HepG2 (cell line): ENCODE data around the gene TEAD1. TPM values are rescaled to one million over a fixed set of nuclear protein-coding genes. Genes with fewer than 3 reads are reported as not detected.

Experiments used
- ATAC-seq: fragments of 200-7000 bp; cut with Tn5 transposase; 3 replicates; pipeline ENCODE4 v1.9.1; 2020; ENCODE audit warnings: mild to moderate bottlenecking, moderate library complexity
- BruUV-seq: library from RNA; stranded (reverse); fragments of 400-500 nt; replicated peaks from 2 replicates; lab custom pipeline; 2021; lab: Mats Ljungman, UMichigan
- CTCF ChIA-PET: fragments of 300-600 bp; formaldehyde crosslinking; extraction: SDS; loops from one replicate; lab custom pipeline; 2021; ENCODE audit warnings: low total read pairs, inconsistent platforms, low intra/inter-chr PET ratio; lab: Yijun Ruan, JAX
- POLR2A ChIA-PET: fragments of 350-600 bp; sonication (Branson Sonifier 250); formaldehyde crosslinking; loops from one replicate; lab custom pipeline; 2020; ENCODE audit warnings: antibody characterized with exemption, inconsistent platforms; lab: Yijun Ruan, JAX
- DNase-seq: peaks from one replicate; pipeline ENCODE4 v3.0.0-alpha.2; 2015; ENCODE audit warnings: low spot score
- FAIRE-seq: peaks from 3 replicates; lab custom pipeline; 2011; peaks lifted over from hg19 to GRCh38; lab: Jason Lieb, UNC
- H2AFZ ChIP-seq: one replicate; pipeline ENCODE4 v1.6.1; 2011; ENCODE audit warnings: low read length, inconsistent platforms
- H3K27ac ChIP-seq: fragments of 300-600 bp; 3 replicates; pipeline ENCODE4 v1.8.0; 2011; ENCODE audit warnings: mixed run types, mild to moderate bottlenecking, mixed read lengths, low read length, inconsistent platforms; ENCODE audit not compliant: insufficient read depth; ENCODE audit errors: extremely low read length
- H3K27me3 ChIP-seq, 2 experiments: fragments of 200-600 bp in 1 of 2; 2 replicates in 1 of 2; 3 replicates in 1 of 2; pipeline versions ENCODE4 v1.6.0 to v1.8.0; 2011; ENCODE audit warnings: low read length in 2 of 2, mild to moderate bottlenecking in 2 of 2, moderate library complexity in 2 of 2, inconsistent platforms in 1 of 2; ENCODE audit not compliant: insufficient read depth in 2 of 2, control insufficient read depth in 1 of 2
- H3K36me3 ChIP-seq, 2 experiments: fragments of 200-600 bp in 1 of 2; replicated peaks in 1 of 2; 2 replicates in 1 of 2; 3 replicates in 1 of 2; pipeline versions ENCODE4 v1.5.1 to v1.8.0; 2011; ENCODE audit warnings: low read length in 2 of 2, inconsistent platforms in 1 of 2; ENCODE audit not compliant: insufficient read depth in 2 of 2, control insufficient read depth in 1 of 2
- H3K4me1 ChIP-seq: 2 replicates; pipeline ENCODE4 v1.5.1; 2012; ENCODE audit warnings: low read length, inconsistent platforms; ENCODE audit not compliant: insufficient read depth
- H3K4me2 ChIP-seq: 2 replicates; pipeline ENCODE4 v1.6.0; 2011; ENCODE audit warnings: low read depth, low read length, inconsistent platforms
- H3K4me3 ChIP-seq, 3 experiments: fragments of 200-600 bp in 1 of 3; sonication (generic), shearing (Covaris generic) in 1 of 3; replicated peaks in 1 of 3; 2 replicates each; pipeline ENCODE4 v1.5.1; 2011 to 2016; ENCODE audit warnings: low read length in 3 of 3, inconsistent platforms in 2 of 3, low read depth in 2 of 3, mild to moderate bottlenecking in 2 of 3, control low read depth in 1 of 3, mixed read lengths in 1 of 3; ENCODE audit not compliant: insufficient read depth in 1 of 3
- H3K79me2 ChIP-seq: one replicate; pipeline ENCODE4 v1.6.1; 2011; ENCODE audit warnings: low read length, inconsistent platforms; ENCODE audit not compliant: insufficient read depth
- H3K9ac ChIP-seq: 2 replicates; pipeline ENCODE4 v1.6.0; 2011; ENCODE audit warnings: mild to moderate bottlenecking, low read depth, low read length, inconsistent platforms; ENCODE audit not compliant: insufficient read depth
- H3K9me3 ChIP-seq: 2 replicates; pipeline ENCODE4 v1.5.1; 2012; ENCODE audit warnings: mild to moderate bottlenecking, low read length
- H4K20me1 ChIP-seq: 2 replicates; pipeline ENCODE4 v1.6.0; 2011; ENCODE audit warnings: inconsistent platforms, mild to moderate bottlenecking, low read length, moderate library complexity; ENCODE audit not compliant: insufficient read depth
- ATF7 ChIP-seq, 2 experiments: fragments of 450-650 bp in 1 of 2; sonication (generic) in 1 of 2; formaldehyde crosslinking in 1 of 2; IDR thresholded peaks; 2 replicates each; pipeline versions ENCODE4 v1.4.0 to v1.6.1; 2016 to 2020; ENCODE audit warnings: antibody characterized with exemption in 1 of 2, mild to moderate bottlenecking in 1 of 2, missing genetic modification reagents in 1 of 2
- CHD4 ChIP-seq: fragments of 200-600 bp; sonication (generic); IDR thresholded peaks from 2 replicates; pipeline ENCODE4 v1.7.0; 2017; ENCODE audit warnings: mild to moderate bottlenecking, low read length, borderline replicate concordance
- CREM ChIP-seq, 2 experiments: sonication (generic) in 1 of 2; formaldehyde crosslinking in 1 of 2; IDR thresholded peaks; 2 replicates each; pipeline versions ENCODE4 v1.4.0 to v1.6.1; 2016 to 2020; ENCODE audit warnings: antibody characterized with exemption in 1 of 2, mild to moderate bottlenecking in 1 of 2, missing genetic modification reagents in 1 of 2
- DNMT3B ChIP-seq: conservative IDR thresholded peaks from 2 replicates; pipeline ENCODE4 v1.6.1; 2016; ENCODE audit warnings: missing biosample characterization, control low read depth
- ELF3 ChIP-seq: IDR thresholded peaks from 2 replicates; pipeline ENCODE4 v1.6.1; 2016; ENCODE audit warnings: missing genetic modification reagents, missing compliant biosample characterization
- FOXK2 ChIP-seq: fragments of 450-650 bp; IDR thresholded peaks from 2 replicates; pipeline ENCODE4 v1.6.1; 2016
- HOXD1 ChIP-seq: sonication (generic); formaldehyde crosslinking; IDR thresholded peaks from 2 replicates; pipeline ENCODE4 v1.5.0; 2020; ENCODE audit warnings: missing genetic modification reagents
- MEF2D ChIP-seq: sonication (generic); formaldehyde crosslinking; IDR thresholded peaks from 2 replicates; pipeline ENCODE4 v1.5.1; 2020; ENCODE audit warnings: mild to moderate bottlenecking, missing genetic modification reagents
- MLXIP ChIP-seq: sonication (generic); formaldehyde crosslinking; IDR thresholded peaks from 2 replicates; pipeline ENCODE4 v1.9.0; 2021; ENCODE audit warnings: missing genetic modification reagents, borderline replicate concordance
- RXRB ChIP-seq: IDR thresholded peaks from 2 replicates; pipeline ENCODE4 v1.6.1; 2016; ENCODE audit warnings: borderline replicate concordance, missing genetic modification reagents, missing compliant biosample characterization
- SRSF1 ChIP-seq: fragments of 200-400 bp; formaldehyde crosslinking; optimal IDR thresholded peaks from 2 replicates; pipeline ENCODE3; 2017; ENCODE audit warnings: mild to moderate bottlenecking, low read depth, low read length, moderate library complexity
- TEAD3 ChIP-seq: optimal IDR thresholded peaks from 2 replicates; pipeline ENCODE3; 2016; ENCODE audit warnings: borderline replicate concordance
- ZBTB7B ChIP-seq: sonication (generic); formaldehyde crosslinking; IDR thresholded peaks from 2 replicates; pipeline ENCODE4 v1.4.0; 2020; ENCODE audit warnings: missing genetic modification reagents
- ZFP90 ChIP-seq: sonication (generic); formaldehyde crosslinking; IDR thresholded peaks from 2 replicates; pipeline ENCODE4 v1.8.0; 2022; ENCODE audit warnings: missing genetic modification reagents, mild to moderate bottlenecking, inconsistent platforms, borderline replicate concordance
- ZNF224 ChIP-seq: sonication (generic); formaldehyde crosslinking; IDR thresholded peaks from 2 replicates; pipeline ENCODE4 v1.5.0; 2020; ENCODE audit warnings: mild to moderate bottlenecking, missing genetic modification reagents
- ZNF44 ChIP-seq: sonication (generic); formaldehyde crosslinking; IDR thresholded peaks from 2 replicates; pipeline ENCODE4 v1.5.1; 2020; ENCODE audit warnings: mild to moderate bottlenecking, missing genetic modification reagents
- ZNF572 ChIP-seq: sonication (generic); formaldehyde crosslinking; IDR thresholded peaks from 2 replicates; pipeline ENCODE4 v1.5.1; 2020; ENCODE audit warnings: mild to moderate bottlenecking, missing genetic modification reagents
- ZSCAN31 ChIP-seq: sonication (generic); formaldehyde crosslinking; IDR thresholded peaks from 2 replicates; pipeline ENCODE4 v1.5.0; 2020; ENCODE audit warnings: low read depth, mild to moderate bottlenecking, missing genetic modification reagents
- WGBS: methylation state at CpG from one replicate; pipeline ENCODE4 v1.1.6; 2017; ENCODE audit warnings: low lambda C conversion rate; 5-methylcytosine and 5-hydroxymethylcytosine counted together
- in situ Hi-C: cut with HindIII; loops from 2 replicates; pipeline ENCODE4 v1.10.0; 2017; ENCODE audit warnings: low pct_unique_long_range_greater_than_20kb; ENCODE audit not compliant: extremely low pct_ligation_motif_present
- intact Hi-C: fragments of 100-400 bp; cut with micrococcal nuclease; formaldehyde crosslinking; loops from one replicate; pipeline ENCODE4 v1.10.0; 2022; ENCODE audit not compliant: unreplicated experiment
- polyA plus RNA-seq, 8 experiments: library from polyadenylated mRNA; depleted of rRNA in 3 of 8; stranded (reverse) in 7 of 8; unstranded in 1 of 8; fragments of >200 nt; fragmentation: Illumina TruSeq in 4 of 8; extraction: Trizol in 4 of 8; gene quantifications; 2 replicates each; pipeline versions ENCODE4 v1.2.1 to v1.2.3, GENCODE V29; 2011 to 2016; ENCODE audit warnings: low read depth in 4 of 8, missing spikeins in 1 of 8, mixed read lengths in 1 of 8; ENCODE audit not compliant: insufficient read depth in 1 of 8
- total RNA-seq, 5 experiments: library from RNA; depleted of rRNA; stranded (reverse); fragments of >200 nt; fragmentation: Illumina TruSeq; extraction: Trizol; gene quantifications; 2 replicates each; pipeline ENCODE4 v1.2.3, GENCODE V29; 2016; ENCODE audit warnings: low read depth in 1 of 5
- TF ChIP-seq, protein P1 (sequence below): sonication (generic); formaldehyde crosslinking; IDR thresholded peaks from 2 replicates; pipeline ENCODE4 v1.4.0; 2020; ENCODE audit warnings: missing genetic modification reagents, mild to moderate bottlenecking, borderline replicate concordance
- TF ChIP-seq, protein P2 (sequence below): IDR thresholded peaks from 2 replicates; pipeline ENCODE4 v1.6.1; 2016

TEAD1 gene
- total and polyA plus RNA-seq, 2 of the 13 experiments (the other 11 are each of a cell fraction or from before 2014, with no cell fraction given) = 20.1 to 30.5 TPM

GRCh38 chr11:12854829-12855228 lies 180.6 kb downstream of the TEAD1 start:
- peak; percentile 73 for FAIRE-seq
- POLR2A ChIA-PET = interaction anchor here (1.0 to 4.3 kb wide), 2 partner anchors 9 to 27 kb away, joined by 3 to 35 read pairs; no protein-coding TSS in a partner anchor
- Histone ChIP-seq H2AFZ (no peak overlapping the region), H3K9ac (peak overlapping the region; percentile 41), H3K27ac (peak overlapping the region; percentile 67), H4K20me1 (no peaks in the 10 kb centered on the region), H3K36me3 (no peaks in the 10 kb centered on the region), H3K4me2 (peak overlapping the region; percentile 41; the same call in 1 of the 2 replicates), H3K4me3 (no peak overlapping the region), H3K79me2 (peaks cover 17% of the 10 kb centered on the region), H3K4me1 (peaks cover 42% of the 10 kb centered on the region), H3K27me3 (no peaks in the 10 kb centered on the region), H3K9me3 (no peaks in the 10 kb centered on the region)
- 17% methylated on average over 3 of the region's 3 CpGs for WGBS
- peak; percentile 74 for DNase-seq
- peak; percentile 94 for ATAC-seq
- in situ Hi-C loops (no loop called here), intact Hi-C loops (loop anchor here (1.0 kb wide), 1 partner anchor 9 kb away; no protein-coding TSS in a partner anchor)
- CTCF ChIA-PET = no interaction called here
- no TSS peak for BruUV-seq
- TF ChIP-seq MEF2D (CRISPR knock-in tag) (no peak), CHD4 (no peak), ZNF44 (CRISPR knock-in tag) (no peak), CREM (IDR thresholded peaks at IDR 0.05) (no peak), CREM (CRISPR knock-in tag; IDR thresholded peaks at IDR 0.05) (no peak), MLXIP (CRISPR knock-in tag) (no peak), HOXD1 (CRISPR knock-in tag) (no peak), FOXK2 (no peak), DNMT3B (no peak), ZFP90 (CRISPR knock-in tag) (no peak), TEAD3 (CRISPR knock-in tag) (peak; percentile 52), ZNF224 (CRISPR knock-in tag) (no peak), ATF7 (IDR thresholded peaks at IDR 0.05) (no peak), ATF7 (CRISPR knock-in tag; IDR thresholded peaks at IDR 0.05) (no peak), SRSF1 (no peak), RXRB (CRISPR knock-in tag) (no peak), ZSCAN31 (CRISPR knock-in tag) (no peak), ZBTB7B (CRISPR knock-in tag) (no peak), ZNF572 (no peak), ELF3 (CRISPR knock-in tag) (0 out of 2 replicates have a peak, but pooled peaks have one; percentile 14)
- TF ChIP-seq, protein P1, sequence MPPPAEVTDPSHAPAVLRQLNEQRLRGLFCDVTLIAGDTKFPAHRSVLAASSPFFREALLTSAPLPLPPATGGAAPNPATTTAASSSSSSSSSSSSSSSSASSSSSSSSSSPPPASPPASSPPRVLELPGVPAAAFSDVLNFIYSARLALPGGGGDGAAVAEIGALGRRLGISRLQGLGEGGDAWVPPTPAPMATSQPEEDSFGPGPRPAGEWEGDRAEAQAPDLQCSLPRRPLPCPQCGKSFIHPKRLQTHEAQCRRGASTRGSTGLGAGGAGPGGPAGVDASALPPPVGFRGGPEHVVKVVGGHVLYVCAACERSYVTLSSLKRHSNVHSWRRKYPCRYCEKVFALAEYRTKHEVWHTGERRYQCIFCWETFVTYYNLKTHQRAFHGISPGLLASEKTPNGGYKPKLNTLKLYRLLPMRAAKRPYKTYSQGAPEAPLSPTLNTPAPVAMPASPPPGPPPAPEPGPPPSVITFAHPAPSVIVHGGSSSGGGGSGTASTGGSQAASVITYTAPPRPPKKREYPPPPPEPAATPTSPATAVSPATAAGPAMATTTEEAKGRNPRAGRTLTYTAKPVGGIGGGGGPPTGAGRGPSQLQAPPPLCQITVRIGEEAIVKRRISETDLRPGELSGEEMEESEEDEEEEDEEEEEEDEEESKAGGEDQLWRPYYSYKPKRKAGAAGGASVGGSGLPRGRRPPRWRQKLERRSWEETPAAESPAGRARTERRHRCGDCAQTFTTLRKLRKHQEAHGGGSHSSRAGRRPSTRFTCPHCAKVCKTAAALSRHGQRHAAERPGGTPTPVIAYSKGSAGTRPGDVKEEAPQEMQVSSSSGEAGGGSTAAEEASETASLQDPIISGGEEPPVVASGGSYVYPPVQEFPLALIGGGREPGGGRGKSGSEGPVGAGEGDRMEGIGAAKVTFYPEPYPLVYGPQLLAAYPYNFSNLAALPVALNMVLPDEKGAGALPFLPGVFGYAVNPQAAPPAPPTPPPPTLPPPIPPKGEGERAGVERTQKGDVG (CRISPR knock-in tag) = no peak
- TF ChIP-seq, protein P2, sequence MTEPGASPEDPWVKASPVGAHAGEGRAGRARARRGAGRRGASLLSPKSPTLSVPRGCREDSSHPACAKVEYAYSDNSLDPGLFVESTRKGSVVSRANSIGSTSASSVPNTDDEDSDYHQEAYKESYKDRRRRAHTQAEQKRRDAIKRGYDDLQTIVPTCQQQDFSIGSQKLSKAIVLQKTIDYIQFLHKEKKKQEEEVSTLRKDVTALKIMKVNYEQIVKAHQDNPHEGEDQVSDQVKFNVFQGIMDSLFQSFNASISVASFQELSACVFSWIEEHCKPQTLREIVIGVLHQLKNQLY = no peak
